ENCODE data around the gene AGAP6. TPM values are rescaled to one million over a fixed set of nuclear protein-coding genes. Genes with fewer than 3 reads are reported as not detected.
A peak's percentile ranks its signal among the peaks of the same experiment; 100 is the strongest.
"Not testable (repeated sequence)": the region's sequence is repeated elsewhere in the genome, so short reads cannot be mapped to it uniquely, and the experiment has no call there.

Gene AGAP6
- total and polyA plus RNA-seq, 2 donors (not counting 3 experiments of a cell fraction or from before 2014, with no cell fraction given), result 12.7 to 14.7 TPM

DNA sequence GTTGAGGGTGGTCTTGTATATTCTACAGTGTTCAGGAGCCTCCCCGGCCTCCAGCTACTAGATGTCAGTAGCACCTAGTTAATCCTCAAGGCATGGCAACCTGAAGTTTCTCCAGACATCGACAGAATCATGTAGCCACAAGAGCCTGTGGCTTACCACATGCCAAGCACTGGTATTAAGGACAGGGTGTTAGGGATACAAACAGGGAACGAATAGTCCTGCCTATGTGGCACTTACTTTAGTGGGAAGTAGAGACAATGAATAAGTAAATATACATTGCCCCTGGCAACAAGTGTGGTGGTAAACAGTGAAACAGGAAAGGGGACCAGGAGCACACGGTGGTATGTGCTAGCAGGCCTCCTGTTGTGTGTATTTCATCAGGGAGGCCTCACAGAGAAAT lies 47.1 kb downstream of the AGAP6 start:
- H3K9me1 ChIP-seq (replicated peaks; ENCODE audit: control insufficient read depth, extremely low read depth, insufficient read depth, low read length); H3K4me1 ChIP-seq (ENCODE audit: control insufficient read depth, extremely low read depth, insufficient read depth, low read length); POLR2A ChIA-PET; BruUV-seq (replicated peaks); H3K27ac ChIP-seq (ENCODE audit: insufficient read depth, low read depth, low read length); dilution Hi-C loops (cut with MboI; ENCODE audit: extremely low pct_ligation_motif_present, low sequenced_read_pairs); H3K4me3 ChIP-seq (replicated peaks in 1 of 3; ENCODE audit: insufficient read depth in 1 of 3, low read depth in 1 of 3, low read length in 3 of 3); H3K9ac ChIP-seq (replicated peaks; ENCODE audit: extremely low read depth, insufficient read depth, low read length); intact Hi-C loops (cut with micrococcal nuclease); H4K20me1 ChIP-seq (replicated peaks; ENCODE audit: control insufficient read depth, extremely low read depth, insufficient read depth, low read length); FAIRE-seq; H3K9me3 ChIP-seq (replicated peaks; ENCODE audit: control insufficient read depth, insufficient read depth, low read length); CTCF ChIA-PET; H3K36me3 ChIP-seq (ENCODE audit: control insufficient read depth in 2 of 2, extremely low read depth in 1 of 2, insufficient read depth in 2 of 2, low read length in 2 of 2); H3K27me3 ChIP-seq (ENCODE audit: control insufficient read depth in 2 of 2, insufficient read depth in 2 of 2, low read length in 2 of 2); H3K79me2 ChIP-seq (ENCODE audit: control insufficient read depth, insufficient read depth, low read length); H3K4me2 ChIP-seq (ENCODE audit: insufficient read depth, low read length); H2AFZ ChIP-seq (ENCODE audit: low read depth, low read length): not testable (repeated sequence)
- peak; percentile 3 for DNase-seq (ENCODE audit: low read depth, low spot score)

- dilution Hi-C loops (cut with MboI; ENCODE audit: extremely low pct_ligation_motif_present, low sequenced_read_pairs), result no loop called here
- POLR2A ChIA-PET, result interaction anchor here (0.7 kb wide), 1 partner anchor 425 kb away, joined by 5 read pairs; no protein-coding TSS in a partner anchor
- Histone ChIP-seq H3K79me2 (ENCODE audit: control insufficient read depth, insufficient read depth, low read length) (no peaks in the 10 kb centered on the region), H3K36me3 (ENCODE audit: control insufficient read depth in 2 of 2, extremely low read depth in 1 of 2, insufficient read depth in 2 of 2, low read length in 2 of 2) (no peaks in the 10 kb centered on the region), H3K27me3 (ENCODE audit: control insufficient read depth in 2 of 2, insufficient read depth in 2 of 2, low read length in 2 of 2) (no peaks in the 10 kb centered on the region), H4K20me1 (replicated peaks; ENCODE audit: control insufficient read depth, extremely low read depth, insufficient read depth, low read length) (no peaks in the 10 kb centered on the region), H3K4me3 (replicated peaks in 1 of 3; ENCODE audit: insufficient read depth in 1 of 3, low read depth in 1 of 3, low read length in 3 of 3) (no peak overlapping the region), H3K4me2 (ENCODE audit: insufficient read depth, low read length) (no peak overlapping the region), H3K9me3 (replicated peaks; ENCODE audit: control insufficient read depth, insufficient read depth, low read length) (no peaks in the 10 kb centered on the region), H3K9ac (replicated peaks; ENCODE audit: extremely low read depth, insufficient read depth, low read length) (no peak overlapping the region), H2AFZ (ENCODE audit: low read depth, low read length) (no peak overlapping the region), H3K9me1 (replicated peaks; ENCODE audit: control insufficient read depth, extremely low read depth, insufficient read depth, low read length) (no peaks in the 10 kb centered on the region), H3K4me1 (ENCODE audit: control insufficient read depth, extremely low read depth, insufficient read depth, low read length) (no peaks in the 10 kb centered on the region), H3K27ac (ENCODE audit: insufficient read depth, low read depth, low read length) (no peak overlapping the region)
- no TSS peak for BruUV-seq (replicated peaks)
- TF ChIP-seq MYC (IDR thresholded peaks at IDR 0.05; ENCODE audit: low read depth, low read length) (no peak), FOS (IDR thresholded peaks at IDR 0.05; ENCODE audit: borderline replicate concordance, insufficient read depth, low read length) (no peak), JUN (IDR thresholded peaks at IDR 0.05; ENCODE audit: borderline replicate concordance, insufficient read depth, insufficient read length, low read depth) (no peak), CTCF (IDR thresholded peaks at IDR 0.05; ENCODE audit: extremely low read depth in 1 of 2, insufficient read depth in 1 of 2, low read depth in 1 of 2, low read length in 2 of 2) (no peak), POLR2A (IDR thresholded peaks at IDR 0.05; ENCODE audit: low read depth, low read length) (no peak), GATA2 (IDR thresholded peaks at IDR 0.05; ENCODE audit: insufficient read depth, insufficient read length, low read depth, low read length) (no peak), EZH2 (IDR thresholded peaks at IDR 0.05; ENCODE audit: borderline replicate concordance, low read depth, low read length, severe bottlenecking) (no peak), POLR2AphosphoS5 (IDR thresholded peaks at IDR 0.05; ENCODE audit: insufficient read depth, low read depth, low read length) (no peak)
- TF ChIP-seq, protein P1, sequence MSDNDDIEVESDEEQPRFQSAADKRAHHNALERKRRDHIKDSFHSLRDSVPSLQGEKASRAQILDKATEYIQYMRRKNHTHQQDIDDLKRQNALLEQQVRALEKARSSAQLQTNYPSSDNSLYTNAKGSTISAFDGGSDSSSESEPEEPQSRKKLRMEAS (IDR thresholded peaks at IDR 0.05; ENCODE audit: insufficient read depth, insufficient read length), result no peak
- FAIRE-seq, result no peak
- DNase-seq (ENCODE audit: low read depth, low spot score), result no peak
- CTCF ChIA-PET, result interaction anchor here (1.0 kb wide), 1 partner anchor 451 kb away, joined by 3 read pairs; no protein-coding TSS in a partner anchor
- intact Hi-C loops (cut with micrococcal nuclease), result no loop called here
These were observed 56.9 kb downstream of the AGAP6 start for GRCh38 chr10:50044941-50045664.
